ENCODE measurements around the gene FECH. TPM values are rescaled to one million over a fixed set of nuclear protein-coding genes. Genes with fewer than 3 reads are reported as not detected.

The FECH gene
- total and polyA plus RNA-seq, 10 of the 15 experiments (the other 5 are each of a cell fraction or from before 2014, with no cell fraction given), result 9.9 to 50.0 (median 30.1) TPM

DNA sequence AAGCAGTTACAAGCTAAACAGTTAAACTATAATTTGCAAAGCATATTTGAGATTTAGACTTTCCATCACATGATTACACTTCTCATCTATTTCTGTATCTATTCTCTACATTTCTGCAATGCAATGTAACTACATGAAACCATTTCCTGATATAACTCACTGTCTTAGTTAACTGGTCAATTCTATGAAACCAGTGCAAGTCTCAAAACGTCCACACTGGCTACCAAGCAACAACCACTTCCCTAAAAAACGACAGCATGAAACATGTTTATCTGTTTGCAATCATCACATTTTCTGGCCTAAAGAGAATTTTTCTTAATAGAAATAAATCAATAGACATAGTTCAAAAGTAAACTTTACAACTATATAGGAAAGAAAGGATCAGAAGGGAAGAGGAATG, 17.4 kb downstream of the FECH start:
- in situ Hi-C loops (cut with MboI) (loop anchor here (5.0 kb wide), 1 partner anchor 827 kb away; no protein-coding TSS in a partner anchor), intact Hi-C loops (cut with micrococcal nuclease; ENCODE audit: unreplicated experiment) (no loop called here)
- Histone ChIP-seq H3K36me3 (ENCODE audit: control insufficient read depth in 2 of 2, insufficient read depth in 2 of 2, low read length in 1 of 2) (peaks cover 0 to 19% of the 10 kb centered on the region in 2 experiments; a peak in 3 of 4 replicates), H3K27ac (ENCODE audit: control insufficient read depth, insufficient read depth) (no peak overlapping the region), H3K4me2 (ENCODE audit: control insufficient read depth, insufficient read depth) (no peak overlapping the region), H3K9ac (ENCODE audit: control insufficient read depth, insufficient read depth, low read length) (no peak overlapping the region), H3K79me2 (ENCODE audit: control insufficient read depth, insufficient read depth, low read length) (no peaks in the 10 kb centered on the region), H4K20me1 (ENCODE audit: control insufficient read depth, insufficient read depth) (no peaks in the 10 kb centered on the region), H3K4me3 (no peak overlapping the region), H3K27me3 (replicated peaks in 1 of 2; ENCODE audit: control insufficient read depth in 2 of 2, insufficient read depth in 2 of 2, low read length in 1 of 2) (no peaks in the 10 kb centered on the region), H3K9me3 (replicated peaks; ENCODE audit: control insufficient read depth, insufficient read depth, low read length) (no peaks in the 10 kb centered on the region), H2AFZ (ENCODE audit: control insufficient read depth, low read depth, low read length) (no peak overlapping the region), H3K4me1 (ENCODE audit: control insufficient read depth, insufficient read depth, low read length) (no peaks in the 10 kb centered on the region)
- ChIA-PET RAD21 (ENCODE audit: unreplicated experiment) (no interaction called here), POLR2A (no interaction called here), CTCF (interaction anchor here (1.3 to 2.7 kb wide), 2 partner anchors 7 to 11 kb away, joined by 3 to 10 read pairs; no protein-coding TSS in a partner anchor), SMC1A (ENCODE audit: uncharacterized antibody, unreplicated experiment) (interaction anchor here (0.6 to 0.7 kb wide), 2 partner anchors 11 to 728 kb away, joined by 3 read pairs; no protein-coding TSS in a partner anchor)
- TF ChIP-seq, protein P1, sequence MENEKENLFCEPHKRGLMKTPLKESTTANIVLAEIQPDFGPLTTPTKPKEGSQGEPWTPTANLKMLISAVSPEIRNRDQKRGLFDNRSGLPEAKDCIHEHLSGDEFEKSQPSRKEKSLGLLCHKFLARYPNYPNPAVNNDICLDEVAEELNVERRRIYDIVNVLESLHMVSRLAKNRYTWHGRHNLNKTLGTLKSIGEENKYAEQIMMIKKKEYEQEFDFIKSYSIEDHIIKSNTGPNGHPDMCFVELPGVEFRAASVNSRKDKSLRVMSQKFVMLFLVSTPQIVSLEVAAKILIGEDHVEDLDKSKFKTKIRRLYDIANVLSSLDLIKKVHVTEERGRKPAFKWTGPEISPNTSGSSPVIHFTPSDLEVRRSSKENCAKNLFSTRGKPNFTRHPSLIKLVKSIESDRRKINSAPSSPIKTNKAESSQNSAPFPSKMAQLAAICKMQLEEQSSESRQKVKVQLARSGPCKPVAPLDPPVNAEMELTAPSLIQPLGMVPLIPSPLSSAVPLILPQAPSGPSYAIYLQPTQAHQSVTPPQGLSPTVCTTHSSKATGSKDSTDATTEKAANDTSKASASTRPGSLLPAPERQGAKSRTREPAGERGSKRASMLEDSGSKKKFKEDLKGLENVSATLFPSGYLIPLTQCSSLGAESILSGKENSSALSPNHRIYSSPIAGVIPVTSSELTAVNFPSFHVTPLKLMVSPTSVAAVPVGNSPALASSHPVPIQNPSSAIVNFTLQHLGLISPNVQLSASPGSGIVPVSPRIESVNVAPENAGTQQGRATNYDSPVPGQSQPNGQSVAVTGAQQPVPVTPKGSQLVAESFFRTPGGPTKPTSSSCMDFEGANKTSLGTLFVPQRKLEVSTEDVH (IDR thresholded peaks at IDR 0.05; ENCODE audit: low read depth, partially characterized antibody), result no peak
- TF ChIP-seq SPI1 (IDR thresholded peaks at IDR 0.05; ENCODE audit: borderline replicate concordance, insufficient read depth, low read depth, low read length), result peak; percentile 77; the same call in 1 of the 2 replicates
- no peak for TF ChIP-seq BMI1 (IDR thresholded peaks at IDR 0.05; ENCODE audit: borderline replicate concordance)
- TF ChIP-seq, protein P2, sequence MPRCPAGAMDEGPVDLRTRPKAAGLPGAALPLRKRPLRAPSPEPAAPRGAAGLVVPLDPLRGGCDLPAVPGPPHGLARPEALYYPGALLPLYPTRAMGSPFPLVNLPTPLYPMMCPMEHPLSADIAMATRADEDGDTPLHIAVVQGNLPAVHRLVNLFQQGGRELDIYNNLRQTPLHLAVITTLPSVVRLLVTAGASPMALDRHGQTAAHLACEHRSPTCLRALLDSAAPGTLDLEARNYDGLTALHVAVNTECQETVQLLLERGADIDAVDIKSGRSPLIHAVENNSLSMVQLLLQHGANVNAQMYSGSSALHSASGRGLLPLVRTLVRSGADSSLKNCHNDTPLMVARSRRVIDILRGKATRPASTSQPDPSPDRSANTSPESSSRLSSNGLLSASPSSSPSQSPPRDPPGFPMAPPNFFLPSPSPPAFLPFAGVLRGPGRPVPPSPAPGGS (IDR thresholded peaks at IDR 0.05; ENCODE audit: borderline replicate concordance, insufficient read depth, low read depth, low read length, poor library complexity, severe bottlenecking), result no peak
- 2% methylated on average over 2 of the region's 2 CpGs for WGBS (ENCODE audit: insufficient coverage, insufficient replicate concordance, low lambda C conversion rate, missing lambda C conversion rate)
- no peak for FAIRE-seq
- peak; percentile 50; the same call in 1 of the 3 replicates for ATAC-seq
- no peak for DNase-seq (ENCODE audit: low read depth, low spot score)
- no TSS peak for BruUV-seq (replicated peaks)

Measured in GM12878 (cell line).